ENCODE data around the gene IFI27L2. TPM values are rescaled to one million over a fixed set of nuclear protein-coding genes. Genes with fewer than 3 reads are reported as not detected.

Gene IFI27L2, protein sequence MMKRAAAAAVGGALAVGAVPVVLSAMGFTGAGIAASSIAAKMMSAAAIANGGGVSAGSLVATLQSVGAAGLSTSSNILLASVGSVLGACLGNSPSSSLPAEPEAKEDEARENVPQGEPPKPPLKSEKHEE
- polyA plus RNA-seq (2012; ENCODE audit: insufficient read depth, insufficient read length, low read depth) = 69.4 TPM

DNA sequence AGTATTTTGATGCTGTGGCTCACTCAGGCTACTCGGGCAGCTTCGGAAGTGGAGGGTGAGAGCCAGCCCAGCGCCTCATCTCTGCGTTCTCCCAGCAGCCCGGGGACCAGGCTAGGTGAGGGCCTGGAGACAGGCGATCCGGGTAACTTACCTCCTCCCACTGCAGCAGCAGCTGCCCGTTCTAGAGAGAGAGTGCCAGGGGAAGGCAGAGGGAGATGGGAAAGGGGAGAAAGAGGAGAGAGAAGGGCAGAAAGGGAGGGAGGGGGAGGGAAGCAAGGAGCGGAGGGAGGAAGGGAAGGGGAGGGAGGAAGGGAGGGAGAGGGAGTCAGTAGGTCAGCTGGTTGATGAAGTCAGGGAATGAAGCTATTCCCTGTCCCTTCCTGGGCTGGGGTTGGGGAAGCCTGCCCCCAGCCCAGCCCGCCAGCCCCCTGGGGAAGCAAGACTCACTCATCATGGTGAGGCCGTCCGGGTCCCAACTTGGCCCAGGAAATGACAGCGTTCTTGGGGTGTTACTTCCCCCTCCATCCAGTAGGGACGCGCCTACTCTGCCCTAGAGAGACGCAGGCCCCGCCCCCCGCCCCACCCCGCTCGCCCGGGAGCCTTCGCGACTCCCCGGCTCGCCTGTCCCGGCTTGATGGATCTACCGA, at the start of gene IFI27L2:
Gene IFI27L2 (minus strand): TSS at position 494 of the 647 bp plus-strand sequence. CDS start 40 bp downstream, at position 454.
- Histone ChIP-seq H3K4me3 (ENCODE audit: low read depth, low read length) (peak within 1 kb of the TSS; percentile 76), H3K4me1 (no peaks in the 10 kb centered on the region), H3K36me3 (no peaks in the 10 kb centered on the region), H3K27me3 (no peaks in the 10 kb centered on the region), H3K9me3 (no peaks in the 10 kb centered on the region)
- DNase-seq = peak; percentile 78
- TF ChIP-seq, protein P1, sequence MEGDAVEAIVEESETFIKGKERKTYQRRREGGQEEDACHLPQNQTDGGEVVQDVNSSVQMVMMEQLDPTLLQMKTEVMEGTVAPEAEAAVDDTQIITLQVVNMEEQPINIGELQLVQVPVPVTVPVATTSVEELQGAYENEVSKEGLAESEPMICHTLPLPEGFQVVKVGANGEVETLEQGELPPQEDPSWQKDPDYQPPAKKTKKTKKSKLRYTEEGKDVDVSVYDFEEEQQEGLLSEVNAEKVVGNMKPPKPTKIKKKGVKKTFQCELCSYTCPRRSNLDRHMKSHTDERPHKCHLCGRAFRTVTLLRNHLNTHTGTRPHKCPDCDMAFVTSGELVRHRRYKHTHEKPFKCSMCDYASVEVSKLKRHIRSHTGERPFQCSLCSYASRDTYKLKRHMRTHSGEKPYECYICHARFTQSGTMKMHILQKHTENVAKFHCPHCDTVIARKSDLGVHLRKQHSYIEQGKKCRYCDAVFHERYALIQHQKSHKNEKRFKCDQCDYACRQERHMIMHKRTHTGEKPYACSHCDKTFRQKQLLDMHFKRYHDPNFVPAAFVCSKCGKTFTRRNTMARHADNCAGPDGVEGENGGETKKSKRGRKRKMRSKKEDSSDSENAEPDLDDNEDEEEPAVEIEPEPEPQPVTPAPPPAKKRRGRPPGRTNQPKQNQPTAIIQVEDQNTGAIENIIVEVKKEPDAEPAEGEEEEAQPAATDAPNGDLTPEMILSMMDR (IDR thresholded peaks at IDR 0.05; ENCODE audit: low read depth, low read length) = peak; percentile 18

DNA sequence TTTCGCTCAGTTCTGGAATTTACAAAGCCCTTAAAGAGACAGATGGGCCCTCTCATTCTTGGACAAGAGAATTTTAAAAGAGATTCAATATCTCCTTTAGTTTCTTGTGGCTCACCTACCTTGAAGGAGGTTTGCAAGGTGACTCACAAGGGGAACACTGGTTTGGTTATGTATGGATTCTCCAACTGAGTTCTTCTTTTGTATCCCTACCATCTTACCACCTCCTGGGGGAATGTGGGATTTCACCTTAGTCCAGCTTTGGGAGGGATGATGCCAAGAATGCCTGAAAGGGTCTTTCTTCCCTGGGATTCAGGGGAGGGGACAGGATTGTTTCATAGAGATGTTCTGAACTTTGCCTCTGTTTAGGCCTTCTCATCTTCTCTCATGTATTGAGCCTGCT, 48.4 kb upstream of the IFI27L2 start:
- no peaks in the 10 kb centered on the region for H3K36me3 ChIP-seq
- no peaks in the 10 kb centered on the region for H3K9me3 ChIP-seq
- TF ChIP-seq, protein P1 (IDR thresholded peaks at IDR 0.05; ENCODE audit: low read depth, low read length) = no peak
- no peak overlapping the region for H3K4me3 ChIP-seq (ENCODE audit: low read depth, low read length)
- H3K27me3 ChIP-seq = peaks cover 62% of the 10 kb centered on the region
- no peak for DNase-seq
- H3K4me1 ChIP-seq = no peaks in the 10 kb centered on the region

DNA sequence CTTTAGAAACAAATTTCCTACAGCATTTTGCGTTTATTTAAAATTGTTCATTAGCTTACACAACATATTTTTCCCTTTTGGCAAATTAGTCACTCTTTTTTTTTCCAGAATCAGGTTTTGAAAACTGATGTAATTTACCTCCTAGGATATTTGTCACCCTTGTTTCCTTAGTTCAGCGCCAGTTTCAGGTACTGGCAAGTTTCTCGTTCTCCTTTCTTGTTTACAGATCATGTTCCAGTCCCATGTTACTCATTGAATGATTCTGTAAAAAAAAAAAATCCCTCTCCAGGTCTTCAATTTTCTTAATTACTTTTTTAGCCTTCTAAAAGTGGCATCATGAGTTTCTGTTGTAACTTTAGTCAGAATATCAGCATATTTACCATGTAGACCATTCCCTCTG, 47.4 kb upstream of the IFI27L2 start:
- H3K4me1 ChIP-seq = peaks cover 1% of the 10 kb centered on the region; the same call in 1 of the 2 replicates
- H3K27me3 ChIP-seq = peaks cover 72% of the 10 kb centered on the region
- no peaks in the 10 kb centered on the region for H3K9me3 ChIP-seq
- TF ChIP-seq, protein P1 (IDR thresholded peaks at IDR 0.05; ENCODE audit: low read depth, low read length) = no peak
- H3K4me3 ChIP-seq (ENCODE audit: low read depth, low read length) = no peak overlapping the region
- H3K36me3 ChIP-seq = no peaks in the 10 kb centered on the region
- DNase-seq = no peak

DNA sequence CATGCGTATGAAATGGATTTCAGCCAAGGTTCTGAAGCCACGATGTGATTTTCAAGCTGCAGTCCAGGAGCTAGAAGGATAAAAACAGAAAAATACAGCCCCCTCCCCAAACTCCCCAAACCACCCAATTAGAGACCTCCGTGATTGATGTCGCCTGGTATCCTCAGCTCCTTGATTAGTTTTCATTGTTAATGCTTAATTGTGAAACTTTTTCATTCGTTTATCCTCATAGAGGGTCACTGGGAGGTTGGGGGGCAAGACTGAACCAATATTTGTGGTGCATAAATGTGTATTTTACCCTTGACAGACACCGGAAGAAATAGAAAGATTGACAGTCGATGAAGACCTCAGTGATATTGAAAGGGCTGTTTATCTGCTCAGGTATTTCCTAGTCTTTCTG, 46.3 kb upstream of the IFI27L2 start:
- H3K4me3 ChIP-seq (ENCODE audit: low read depth, low read length) = no peak overlapping the region
- DNase-seq = no peak
- H3K27me3 ChIP-seq = peaks cover 83% of the 10 kb centered on the region
- peaks cover 8% of the 10 kb centered on the region for H3K4me1 ChIP-seq
- TF ChIP-seq, protein P1 (IDR thresholded peaks at IDR 0.05; ENCODE audit: low read depth, low read length) = no peak
- no peaks in the 10 kb centered on the region for H3K36me3 ChIP-seq
- no peaks in the 10 kb centered on the region for H3K9me3 ChIP-seq

DNA sequence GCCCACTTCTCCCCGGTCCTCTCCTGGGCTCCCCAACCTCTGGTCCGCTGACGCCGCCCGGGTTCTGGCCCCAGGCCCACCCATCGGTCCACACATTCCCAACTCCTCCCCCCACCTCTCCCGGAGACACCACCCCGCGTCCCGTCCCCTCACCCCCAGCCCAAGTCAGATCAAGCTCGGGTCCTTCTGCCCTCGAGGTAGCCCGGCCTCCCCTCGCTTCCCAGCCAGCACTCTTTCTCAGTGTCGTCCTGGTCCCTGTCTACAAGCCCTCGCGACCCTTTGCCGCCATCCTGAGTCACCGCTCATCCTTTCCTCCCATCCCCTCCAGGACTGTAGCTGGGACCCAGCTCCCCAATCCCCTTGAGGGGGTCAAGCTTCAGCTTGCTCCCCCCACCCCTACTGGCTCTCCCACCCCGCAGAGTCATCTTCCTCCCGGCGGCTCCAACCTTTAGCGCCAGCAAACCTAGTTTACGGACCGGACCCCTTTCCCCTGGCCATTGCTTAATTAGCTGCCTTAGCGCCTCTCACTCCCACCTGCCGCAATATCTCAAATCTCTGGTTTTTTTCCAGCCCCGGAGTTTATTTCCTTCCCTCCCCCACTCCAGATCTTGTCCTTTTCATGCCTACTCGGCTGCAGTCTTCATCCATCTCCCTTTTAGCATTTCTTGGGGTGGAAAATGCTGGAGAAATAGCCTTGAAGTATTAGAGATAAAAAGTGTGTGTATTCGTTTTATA, 45.8 kb upstream of the IFI27L2 start:
- H3K4me1 ChIP-seq = peaks cover 8% of the 10 kb centered on the region
- TF ChIP-seq, protein P1 (IDR thresholded peaks at IDR 0.05; ENCODE audit: low read depth, low read length) = no peak
- H3K9me3 ChIP-seq = no peaks in the 10 kb centered on the region
- peaks cover 83% of the 10 kb centered on the region for H3K27me3 ChIP-seq
- H3K36me3 ChIP-seq = no peaks in the 10 kb centered on the region
- DNase-seq = peak; percentile 24
- no peak overlapping the region for H3K4me3 ChIP-seq (ENCODE audit: low read depth, low read length)
